Measurements from ENCODE around the gene LINGO3. TPM values are rescaled to one million over a fixed set of nuclear protein-coding genes. Genes with fewer than 3 reads are reported as not detected.

Gene LINGO3
- polyA plus RNA-seq, 3 donors = 0.08 to 2.8 (median 2.2) TPM

DNA sequence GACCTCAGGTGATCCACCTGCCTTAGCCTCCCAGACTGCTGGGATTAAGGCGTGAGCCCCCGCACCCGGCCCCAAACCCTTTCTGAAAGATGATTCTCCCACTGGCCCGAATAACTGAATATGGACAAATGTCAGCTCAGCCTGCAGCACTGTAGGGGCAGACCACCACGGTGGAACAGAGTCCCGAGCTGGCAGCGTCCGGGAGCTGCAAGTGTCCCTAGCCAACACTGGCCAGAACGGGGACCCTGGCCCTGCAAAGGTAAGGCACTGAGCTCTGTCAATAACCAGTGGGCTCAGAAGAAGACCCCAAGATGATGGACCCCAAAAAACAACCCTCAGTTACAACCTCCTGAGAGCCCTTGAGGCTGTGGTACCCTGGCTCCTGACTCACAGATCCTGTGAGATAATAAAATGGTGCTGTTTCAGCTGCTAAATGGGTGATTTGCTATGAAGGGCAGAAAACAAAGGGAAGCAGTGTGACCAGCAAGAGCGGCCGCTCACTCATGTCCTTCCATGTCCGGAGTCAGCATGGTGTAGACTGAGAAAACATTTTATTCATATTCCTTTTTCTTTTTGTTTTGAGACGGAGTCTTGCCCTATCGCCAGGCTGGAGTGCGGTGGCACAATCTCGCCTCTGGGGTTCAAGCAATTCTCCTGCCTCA, 18.9 kb upstream of the LINGO3 start:
- Histone ChIP-seq H3K4me1 (ENCODE audit: control insufficient read depth in 1 of 2, insufficient read depth in 2 of 2, low read length in 2 of 2) (peaks cover 20 to 35% of the 10 kb centered on the region in 2 donors), H2AFZ (ENCODE audit: insufficient read depth, low read depth, low read length, poor library complexity, severe bottlenecking) (no peak overlapping the region), H3K79me2 (ENCODE audit: insufficient read depth, low read length) (peaks cover 65% of the 10 kb centered on the region), H3K9ac (ENCODE audit: insufficient read depth, low read length, poor library complexity, severe bottlenecking) (no peak overlapping the region), H3K9me3 (replicated peaks in 1 of 2; ENCODE audit: control insufficient read depth in 1 of 2, insufficient read depth in 1 of 2, low read length in 2 of 2) (no peaks in the 10 kb centered on the region), H3K4me2 (replicated peaks; ENCODE audit: extremely low read depth, low read length, poor library complexity, severe bottlenecking) (peak overlapping the region; percentile 99), H4K20me1 (ENCODE audit: insufficient read depth, low read length) (peaks cover 19% of the 10 kb centered on the region), H3K27ac (ENCODE audit: low read depth in 1 of 2, low read length in 2 of 2) (peak overlapping the region; percentile 75 to 80), H3K27me3 (ENCODE audit: control insufficient read depth in 2 of 2, insufficient read depth in 2 of 2, low read length in 2 of 2) (no peaks in the 10 kb centered on the region), H3K4me3 (replicated peaks in 1 of 3; ENCODE audit: low read depth in 2 of 3, low read length in 3 of 3) (peak overlapping the region in 1 of 3 experiments; percentile 97), H3K36me3 (replicated peaks in 1 of 2; ENCODE audit: control insufficient read depth in 1 of 2, insufficient read depth in 2 of 2, low read length in 2 of 2) (peaks cover 28 to 40% of the 10 kb centered on the region in 2 donors)
- intact Hi-C loops (cut with micrococcal nuclease) = loop anchor here in 1 of 2 donors (5.0 kb wide), 3 partner anchors 55 to 90 kb away; partner anchors contain the start of genes PLEKHJ1 and SF3A2
- H3K36me3 Mint-ChIP-seq = peaks cover 27 to 49% of the 10 kb centered on the region in 2 donors
- no peak overlapping the region for H3K4me3 Mint-ChIP-seq
- H3K27ac Mint-ChIP-seq = peak overlapping the region; percentile 98 to 99 (median 99)
- peaks cover 0 to 3% (median 3%) of the 10 kb centered on the region in 3 donors for H3K27me3 Mint-ChIP-seq (ENCODE audit: low read depth in 3 of 3)
- no peak for DNase-seq
- H3K9me3 Mint-ChIP-seq = peaks cover 0 to 2% (median 0%) of the 10 kb centered on the region in 7 donors
- 86% methylated on average over 16 of the region's 16 CpGs for WGBS (ENCODE audit: insufficient coverage)
- TF ChIP-seq, protein P1, sequence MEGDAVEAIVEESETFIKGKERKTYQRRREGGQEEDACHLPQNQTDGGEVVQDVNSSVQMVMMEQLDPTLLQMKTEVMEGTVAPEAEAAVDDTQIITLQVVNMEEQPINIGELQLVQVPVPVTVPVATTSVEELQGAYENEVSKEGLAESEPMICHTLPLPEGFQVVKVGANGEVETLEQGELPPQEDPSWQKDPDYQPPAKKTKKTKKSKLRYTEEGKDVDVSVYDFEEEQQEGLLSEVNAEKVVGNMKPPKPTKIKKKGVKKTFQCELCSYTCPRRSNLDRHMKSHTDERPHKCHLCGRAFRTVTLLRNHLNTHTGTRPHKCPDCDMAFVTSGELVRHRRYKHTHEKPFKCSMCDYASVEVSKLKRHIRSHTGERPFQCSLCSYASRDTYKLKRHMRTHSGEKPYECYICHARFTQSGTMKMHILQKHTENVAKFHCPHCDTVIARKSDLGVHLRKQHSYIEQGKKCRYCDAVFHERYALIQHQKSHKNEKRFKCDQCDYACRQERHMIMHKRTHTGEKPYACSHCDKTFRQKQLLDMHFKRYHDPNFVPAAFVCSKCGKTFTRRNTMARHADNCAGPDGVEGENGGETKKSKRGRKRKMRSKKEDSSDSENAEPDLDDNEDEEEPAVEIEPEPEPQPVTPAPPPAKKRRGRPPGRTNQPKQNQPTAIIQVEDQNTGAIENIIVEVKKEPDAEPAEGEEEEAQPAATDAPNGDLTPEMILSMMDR (IDR thresholded peaks at IDR 0.05) = no peak
- peaks cover 50% of the 10 kb centered on the region for H3K4me1 Mint-ChIP-seq

DNA sequence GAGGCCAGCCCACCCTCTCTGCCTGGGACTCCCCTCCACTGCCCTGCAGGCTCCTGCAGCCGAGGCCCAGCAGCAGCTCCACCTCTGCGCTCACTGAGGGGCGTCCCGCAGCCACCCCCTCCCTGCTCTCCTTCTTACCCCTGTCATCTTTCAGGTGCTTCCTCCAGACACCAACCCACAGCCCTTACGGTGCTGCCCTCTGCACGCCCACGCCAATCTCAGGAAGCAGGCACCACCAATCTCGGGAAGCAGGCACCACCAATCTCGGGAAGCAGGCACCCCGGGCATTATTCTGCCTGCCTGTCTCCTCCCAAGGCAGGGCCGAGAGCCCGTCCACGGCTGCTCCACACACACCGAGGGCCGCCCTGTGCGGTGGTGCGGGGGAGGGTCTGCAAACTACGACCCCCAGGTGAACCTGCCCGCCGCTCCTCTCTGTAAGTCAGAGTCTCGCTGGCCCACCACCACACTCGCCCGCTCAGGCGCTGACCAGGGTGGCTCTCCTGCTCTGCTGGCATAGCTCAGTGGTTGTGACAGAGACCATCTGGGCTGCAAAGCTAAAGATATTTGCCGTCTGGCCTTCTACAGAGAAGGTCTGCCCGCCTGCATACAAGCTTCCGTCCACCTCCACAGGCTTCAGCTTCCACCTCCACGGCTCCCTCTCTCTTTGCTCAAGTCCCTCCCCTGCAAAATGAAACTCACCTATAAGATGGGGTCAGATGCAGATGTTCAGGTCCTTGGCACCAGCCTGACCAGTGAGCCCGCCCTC, 17.5 kb upstream of the LINGO3 start:
- no peak overlapping the region for H2AFZ ChIP-seq (ENCODE audit: insufficient read depth, low read depth, low read length, poor library complexity, severe bottlenecking)
- no peaks in the 10 kb centered on the region for H3K9me3 ChIP-seq (replicated peaks in 1 of 2; ENCODE audit: control insufficient read depth in 1 of 2, insufficient read depth in 1 of 2, low read length in 2 of 2)
- DNase-seq = no peak
- no peaks in the 10 kb centered on the region for H3K27me3 ChIP-seq (ENCODE audit: control insufficient read depth in 2 of 2, insufficient read depth in 2 of 2, low read length in 2 of 2)
- peaks cover 36 to 45% of the 10 kb centered on the region in 2 donors for H3K36me3 ChIP-seq (replicated peaks in 1 of 2; ENCODE audit: control insufficient read depth in 1 of 2, insufficient read depth in 2 of 2, low read length in 2 of 2)
- Mint-ChIP-seq H3K27me3 (ENCODE audit: low read depth in 3 of 3) (peaks cover 0 to 3% (median 1%) of the 10 kb centered on the region in 3 donors), H3K9me3 (peaks cover 0 to 2% (median 0%) of the 10 kb centered on the region in 7 donors), H3K36me3 (peaks cover 29 to 60% of the 10 kb centered on the region in 2 donors), H3K4me1 (peaks cover 38% of the 10 kb centered on the region), H3K27ac (peak overlapping the region in 3 of 7 donors; percentile 8 to 75 (median 70)), H3K4me3 (peak overlapping the region; percentile 24 to 39)
- peaks cover 52% of the 10 kb centered on the region for H3K79me2 ChIP-seq (ENCODE audit: insufficient read depth, low read length)
- H3K4me1 ChIP-seq (ENCODE audit: control insufficient read depth in 1 of 2, insufficient read depth in 2 of 2, low read length in 2 of 2) = peaks cover 19 to 35% of the 10 kb centered on the region in 2 donors
- intact Hi-C loops (cut with micrococcal nuclease) = loop anchor here in 1 of 2 donors (5.0 kb wide), 3 partner anchors 53 to 88 kb away; partner anchors contain the start of genes PLEKHJ1 and SF3A2
- TF ChIP-seq, protein P1 (IDR thresholded peaks at IDR 0.05) = no peak
- WGBS (ENCODE audit: insufficient coverage) = 22% methylated on average over 27 of the region's 29 CpGs
- H4K20me1 ChIP-seq (ENCODE audit: insufficient read depth, low read length) = peaks cover 13% of the 10 kb centered on the region
- no peak overlapping the region for H3K4me2 ChIP-seq (replicated peaks; ENCODE audit: extremely low read depth, low read length, poor library complexity, severe bottlenecking)
- H3K4me3 ChIP-seq (replicated peaks in 1 of 3; ENCODE audit: low read depth in 2 of 3, low read length in 3 of 3) = no peak overlapping the region
- no peak overlapping the region for H3K9ac ChIP-seq (ENCODE audit: insufficient read depth, low read length, poor library complexity, severe bottlenecking)
- H3K27ac ChIP-seq (ENCODE audit: low read depth in 1 of 2, low read length in 2 of 2) = no peak overlapping the region

All from CD14-positive monocyte (primary cell).